Endothelial cell of umbilical vein (primary cell): ENCODE measurements around the gene CAMK2N1. TPM values are rescaled to one million over a fixed set of nuclear protein-coding genes. Genes with fewer than 3 reads are reported as not detected.

Experiments used
- BruUV-seq: library from RNA; stranded (reverse); fragments of 400-500 nt; replicated peaks from 2 replicates; lab custom pipeline; 2021; lab: Mats Ljungman, UMichigan
- CTCF ChIA-PET: fragments of 300-600, 350-600 bp; sonication (Branson Sonifier 250); formaldehyde crosslinking; loops from one replicate; lab custom pipeline; 2021; ENCODE audit warnings: antibody characterized with exemption, inconsistent platforms; lab: Charles Lee
- POLR2A ChIA-PET: fragments of 300-600, 350-600 bp; sonication (Branson Sonifier 250); formaldehyde crosslinking; loops from one replicate; lab custom pipeline; 2021; ENCODE audit warnings: antibody characterized with exemption, inconsistent platforms; lab: Charles Lee
- DNase-seq: peaks from one replicate; pipeline ENCODE4 v3.0.0-alpha.2; 2011; ENCODE audit warnings: low read depth, low spot score
- FAIRE-seq: peaks from 2 replicates; lab custom pipeline; 2011; peaks lifted over from hg19 to GRCh38; lab: Jason Lieb, UNC
- H2AFZ ChIP-seq: 2 replicates; pipeline ENCODE4 v1.6.0; 2012; ENCODE audit warnings: low read depth, low read length, control low read depth, inconsistent platforms
- H3K27ac ChIP-seq: 2 replicates; pipeline ENCODE4 v1.5.1; 2011; ENCODE audit warnings: low read depth, mild to moderate bottlenecking, control low read depth, low read length, moderate library complexity; ENCODE audit not compliant: insufficient read depth
- H3K27me3 ChIP-seq, 2 experiments: 2 replicates each; pipeline versions ENCODE4 v1.6.0 to v1.6.1; 2011; ENCODE audit warnings: low read length in 2 of 2, mixed read lengths in 1 of 2; ENCODE audit not compliant: control insufficient read depth in 2 of 2, insufficient read depth in 2 of 2
- H3K36me3 ChIP-seq, 2 experiments: 2 replicates in 1 of 2; 3 replicates in 1 of 2; pipeline ENCODE4 v1.5.1; 2011; ENCODE audit warnings: low read length in 2 of 2, mild to moderate bottlenecking in 1 of 2, moderate library complexity in 1 of 2; ENCODE audit not compliant: control insufficient read depth in 2 of 2, insufficient read depth in 2 of 2; ENCODE audit errors: extremely low read depth in 1 of 2
- H3K4me1 ChIP-seq: 3 replicates; pipeline ENCODE4 v1.5.1; 2011; ENCODE audit warnings: mild to moderate bottlenecking, low read length; ENCODE audit not compliant: control insufficient read depth, insufficient read depth; ENCODE audit errors: extremely low read depth
- H3K4me2 ChIP-seq: 2 replicates; pipeline ENCODE4 v1.6.1; 2011; ENCODE audit warnings: low read length, control low read depth, mixed read lengths; ENCODE audit not compliant: insufficient read depth
- H3K4me3 ChIP-seq, 3 experiments: fragments of 200-600 bp in 1 of 3; sonication (generic), shearing (Covaris generic) in 1 of 3; replicated peaks in 1 of 3; 2 replicates each; pipeline ENCODE4 v1.5.1; 2011 to 2016; ENCODE audit warnings: control low read depth in 3 of 3, low read length in 3 of 3, mild to moderate bottlenecking in 2 of 3, inconsistent platforms in 1 of 3, low read depth in 1 of 3, moderate library complexity in 1 of 3; ENCODE audit not compliant: insufficient read depth in 1 of 3
- H3K79me2 ChIP-seq: 2 replicates; pipeline ENCODE4 v1.6.0; 2012; ENCODE audit warnings: low read length, inconsistent platforms; ENCODE audit not compliant: control insufficient read depth, insufficient read depth
- H3K9ac ChIP-seq: replicated peaks from 2 replicates; pipeline ENCODE3; 2011; ENCODE audit warnings: low read length, control low read depth; ENCODE audit not compliant: insufficient read depth; ENCODE audit errors: extremely low read depth
- H3K9me1 ChIP-seq: replicated peaks from 3 replicates; pipeline ENCODE4 v1.6.0; 2011; ENCODE audit warnings: mild to moderate bottlenecking, low read length; ENCODE audit not compliant: control insufficient read depth, insufficient read depth; ENCODE audit errors: extremely low read depth
- H3K9me3 ChIP-seq: replicated peaks from 2 replicates; pipeline ENCODE4 v1.5.1; 2012; ENCODE audit warnings: low read length, inconsistent platforms; ENCODE audit not compliant: control insufficient read depth, insufficient read depth
- H4K20me1 ChIP-seq: replicated peaks from 2 replicates; pipeline ENCODE3; 2011; ENCODE audit warnings: mild to moderate bottlenecking, low read length; ENCODE audit not compliant: control insufficient read depth, insufficient read depth; ENCODE audit errors: extremely low read depth
- CTCF ChIP-seq, 2 donors: IDR thresholded peaks; 1 replicate in 1 of 2; 2 replicates in 1 of 2; pipeline ENCODE4 v1.5.1; 2011; ENCODE audit warnings: low read length in 2 of 2, mild to moderate bottlenecking in 2 of 2, moderate library complexity in 2 of 2, control low read depth in 1 of 2, inconsistent platforms in 1 of 2, low read depth in 1 of 2; ENCODE audit not compliant: insufficient read depth in 1 of 2; ENCODE audit errors: extremely low read depth in 1 of 2
- EZH2 ChIP-seq: IDR thresholded peaks from 2 replicates; pipeline ENCODE4 v1.6.1; 2012; ENCODE audit warnings: borderline replicate concordance, low read depth, mild to moderate bottlenecking, moderate library complexity, low read length, inconsistent platforms; ENCODE audit not compliant: severe bottlenecking
- FOS ChIP-seq: IDR thresholded peaks from 2 replicates; pipeline ENCODE4 v1.6.1; 2011; ENCODE audit warnings: mild to moderate bottlenecking, low read length, moderate library complexity, borderline replicate concordance; ENCODE audit not compliant: insufficient read depth
- GATA2 ChIP-seq: IDR thresholded peaks from 2 replicates; pipeline ENCODE4 v1.7.0; 2011; ENCODE audit warnings: low read depth, mild to moderate bottlenecking, moderate library complexity, mixed read lengths, low read length; ENCODE audit not compliant: insufficient read length, insufficient read depth
- JUN ChIP-seq: IDR thresholded peaks from 2 replicates; pipeline ENCODE4 v1.6.1; 2011; ENCODE audit warnings: borderline replicate concordance, low read depth; ENCODE audit not compliant: insufficient read length, insufficient read depth
- MAX ChIP-seq: IDR thresholded peaks from 2 replicates; pipeline ENCODE4 v1.6.1; 2011; ENCODE audit not compliant: insufficient read depth, insufficient read length
- MYC ChIP-seq: IDR thresholded peaks from one replicate; pipeline ENCODE4 v1.6.1; 2011; ENCODE audit warnings: mild to moderate bottlenecking, low read depth, low read length
- POLR2A ChIP-seq: IDR thresholded peaks from 2 replicates; pipeline ENCODE4 v1.6.1; 2012; ENCODE audit warnings: low read depth, mild to moderate bottlenecking, control low read depth, low read length
- POLR2AphosphoS5 ChIP-seq: IDR thresholded peaks from 2 replicates; pipeline ENCODE4 v1.6.1; 2012; ENCODE audit warnings: low read depth, mild to moderate bottlenecking, control low read depth, low read length, moderate library complexity; ENCODE audit not compliant: insufficient read depth
- dilution Hi-C: fragments of 300-500 bp; cut with MboI; formaldehyde crosslinking; loops from one replicate; pipeline ENCODE4 v1.15.0; 2019; ENCODE audit warnings: low sequenced_read_pairs; ENCODE audit not compliant: extremely low pct_ligation_motif_present
- intact Hi-C: fragments of 100-400 bp; cut with micrococcal nuclease; formaldehyde crosslinking; loops from one replicate; pipeline ENCODE4 v1.10.0; 2022
- polyA plus RNA-seq, 4 experiments: library from polyadenylated mRNA; depleted of rRNA in 3 of 4; stranded (reverse) in 3 of 4; unstranded in 1 of 4; fragments of >200 nt; gene quantifications; 2 replicates each; pipeline versions ENCODE4 v1.2.1 to v1.2.3, GENCODE V29; 2011 to 2012; ENCODE audit warnings: missing spikeins in 1 of 4
- total RNA-seq: library from RNA; stranded (reverse); gene quantifications from 2 replicates; pipeline ENCODE4 v1.2.3, GENCODE V29; 2021

The CAMK2N1 gene
- total and polyA plus RNA-seq, 2 donors (not counting 3 experiments of a cell fraction or from before 2014, with no cell fraction given): 3.3 to 18.3 TPM

- no peaks in the 10 kb centered on the region for H4K20me1 ChIP-seq
- no peak overlapping the region for H3K4me3 ChIP-seq
- H3K27me3 ChIP-seq: peaks cover 14 to 17% of the 10 kb centered on the region in 2 experiments
- no peaks in the 10 kb centered on the region for H3K9me1 ChIP-seq
- dilution Hi-C loops: no loop called here
- DNase-seq (no peak), FAIRE-seq (no peak)
- H2AFZ ChIP-seq: no peak overlapping the region
- TF ChIP-seq CTCF (IDR thresholded peaks at IDR 0.05; ENCODE audit: extremely low read depth in 1 of 2, insufficient read depth in 1 of 2, low read depth in 1 of 2, low read length in 2 of 2) (no peak), MYC (no peak)
- ChIA-PET CTCF (interaction anchor here (1.5 kb wide), 1 partner anchor 10 kb away, joined by 4 read pairs; no protein-coding TSS in a partner anchor), POLR2A (no interaction called here)
- no peaks in the 10 kb centered on the region for H3K9me3 ChIP-seq
- H3K4me1 ChIP-seq: no peaks in the 10 kb centered on the region
- no peak overlapping the region for H3K27ac ChIP-seq
- H3K4me2 ChIP-seq: no peak overlapping the region
- H3K9ac ChIP-seq: no peak overlapping the region
- H3K79me2 ChIP-seq: no peaks in the 10 kb centered on the region
- intact Hi-C loops: loop anchor here (10.0 kb wide), 1 partner anchor 667 kb away; no protein-coding TSS in a partner anchor
- no TSS peak for BruUV-seq
- H3K36me3 ChIP-seq: no peaks in the 10 kb centered on the region
Measured at GRCh38 chr1:20528221-20528620, 42.2 kb upstream of the CAMK2N1 start.

- Histone ChIP-seq H3K9ac (no peak overlapping the region), H3K9me1 (no peaks in the 10 kb centered on the region), H3K27ac (no peak overlapping the region), H3K4me2 (no peak overlapping the region), H3K27me3 (peaks cover 14 to 17% of the 10 kb centered on the region in 2 experiments), H3K36me3 (no peaks in the 10 kb centered on the region), H3K4me3 (no peak overlapping the region), H2AFZ (no peak overlapping the region), H3K4me1 (no peaks in the 10 kb centered on the region), H3K79me2 (no peaks in the 10 kb centered on the region), H3K9me3 (no peaks in the 10 kb centered on the region), H4K20me1 (no peaks in the 10 kb centered on the region)
- ChIA-PET POLR2A (no interaction called here), CTCF (interaction anchor here (0.9 to 3.7 kb wide), 6 partner anchors 9 to 669 kb away, joined by 3 to 30 read pairs (median 3); partner anchors contain the start of gene PINK1)
- DNase-seq (no peak), FAIRE-seq (no peak)
- TF ChIP-seq POLR2A (no peak), JUN (no peak), EZH2 (no peak), CTCF (IDR thresholded peaks at IDR 0.05; ENCODE audit: extremely low read depth in 1 of 2, insufficient read depth in 1 of 2, low read depth in 1 of 2, low read length in 2 of 2) (no peak), MYC (no peak), MAX (no peak), GATA2 (no peak), FOS (no peak), POLR2AphosphoS5 (no peak)
- dilution Hi-C loops (no loop called here), intact Hi-C loops (loop anchor here (10.0 kb wide), 1 partner anchor 669 kb away; no protein-coding TSS in a partner anchor)
- BruUV-seq: no TSS peak
Measured at GRCh38 chr1:20526267-20526666, 40.3 kb upstream of the CAMK2N1 start.
